GM12873 (cell line): Measurements from ENCODE around the gene SYT8.

ENCODE experiments used
- TF ChIP-seq, protein P1 (sequence below): IDR thresholded peaks from 2 replicates; pipeline ENCODE4 v1.5.1; 2012; ENCODE audit warnings: low read depth, mild to moderate bottlenecking, moderate library complexity, low read length, control low read depth; ENCODE audit not compliant: insufficient read depth; ENCODE audit errors: missing control alignments

The SYT8 gene

DNA sequence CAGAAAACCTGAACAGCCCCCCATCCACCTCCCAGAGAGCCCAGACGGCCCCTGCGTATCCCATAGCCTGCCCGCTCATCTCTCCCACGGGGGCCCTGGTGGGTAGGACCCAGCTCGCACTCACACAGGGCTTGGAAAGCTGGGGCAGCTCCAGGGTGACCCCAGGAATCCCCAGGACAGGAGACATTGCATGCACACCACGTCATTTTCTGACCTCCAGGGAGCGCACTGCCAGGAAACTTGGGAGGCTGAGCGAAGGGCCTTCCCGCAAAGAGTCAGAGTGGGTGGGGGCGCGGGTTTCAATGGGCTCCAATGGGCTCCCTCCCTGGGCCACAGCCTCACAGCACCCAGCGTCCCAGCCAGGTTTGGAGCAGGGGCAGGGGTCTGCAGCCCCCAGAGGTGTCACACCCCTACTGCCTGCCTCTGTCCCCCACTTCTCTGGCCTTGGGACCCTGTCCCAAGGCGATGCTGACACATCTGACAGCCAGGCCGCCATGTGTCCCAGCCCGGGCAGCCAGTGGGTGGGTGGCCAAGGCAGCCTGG lies 8.2 kb upstream of the SYT8 start:
- TF ChIP-seq, protein P1, sequence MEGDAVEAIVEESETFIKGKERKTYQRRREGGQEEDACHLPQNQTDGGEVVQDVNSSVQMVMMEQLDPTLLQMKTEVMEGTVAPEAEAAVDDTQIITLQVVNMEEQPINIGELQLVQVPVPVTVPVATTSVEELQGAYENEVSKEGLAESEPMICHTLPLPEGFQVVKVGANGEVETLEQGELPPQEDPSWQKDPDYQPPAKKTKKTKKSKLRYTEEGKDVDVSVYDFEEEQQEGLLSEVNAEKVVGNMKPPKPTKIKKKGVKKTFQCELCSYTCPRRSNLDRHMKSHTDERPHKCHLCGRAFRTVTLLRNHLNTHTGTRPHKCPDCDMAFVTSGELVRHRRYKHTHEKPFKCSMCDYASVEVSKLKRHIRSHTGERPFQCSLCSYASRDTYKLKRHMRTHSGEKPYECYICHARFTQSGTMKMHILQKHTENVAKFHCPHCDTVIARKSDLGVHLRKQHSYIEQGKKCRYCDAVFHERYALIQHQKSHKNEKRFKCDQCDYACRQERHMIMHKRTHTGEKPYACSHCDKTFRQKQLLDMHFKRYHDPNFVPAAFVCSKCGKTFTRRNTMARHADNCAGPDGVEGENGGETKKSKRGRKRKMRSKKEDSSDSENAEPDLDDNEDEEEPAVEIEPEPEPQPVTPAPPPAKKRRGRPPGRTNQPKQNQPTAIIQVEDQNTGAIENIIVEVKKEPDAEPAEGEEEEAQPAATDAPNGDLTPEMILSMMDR: peak; percentile 30

DNA sequence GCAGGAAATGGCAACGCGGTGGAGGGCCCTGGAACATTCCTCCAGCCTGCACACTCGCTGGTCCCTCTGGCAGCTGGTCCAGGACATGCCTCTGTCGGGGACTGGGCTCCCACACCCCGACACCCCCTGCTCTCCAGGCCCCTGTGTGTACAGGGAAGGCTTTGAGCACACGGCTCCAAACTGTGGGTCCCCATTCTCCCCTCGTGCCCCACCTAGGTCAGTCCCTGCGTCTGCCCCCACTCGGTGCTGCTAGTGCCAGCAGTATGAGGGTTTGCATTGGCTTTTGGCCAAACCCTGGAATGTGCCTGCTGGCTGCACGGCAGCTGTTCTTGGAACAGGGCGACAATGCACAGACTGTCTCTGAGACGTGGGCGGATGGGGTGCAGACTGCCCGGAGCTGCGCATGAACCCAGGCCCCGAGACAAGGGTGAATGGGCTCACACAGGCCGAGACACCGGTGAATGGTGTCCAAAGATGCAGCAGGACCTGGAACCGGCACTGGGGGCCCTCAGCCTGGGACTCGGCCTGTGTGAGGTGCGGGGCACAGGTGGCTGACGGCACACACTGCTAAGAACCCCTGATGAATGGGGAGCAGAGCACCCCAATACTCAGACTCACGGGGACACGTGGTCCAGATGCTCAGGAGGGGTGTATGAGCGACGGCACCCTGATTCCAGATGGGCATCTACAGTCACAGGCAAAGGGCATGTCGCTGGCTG lies 7.5 kb upstream of the SYT8 start:
- TF ChIP-seq, protein P1: no peak

DNA sequence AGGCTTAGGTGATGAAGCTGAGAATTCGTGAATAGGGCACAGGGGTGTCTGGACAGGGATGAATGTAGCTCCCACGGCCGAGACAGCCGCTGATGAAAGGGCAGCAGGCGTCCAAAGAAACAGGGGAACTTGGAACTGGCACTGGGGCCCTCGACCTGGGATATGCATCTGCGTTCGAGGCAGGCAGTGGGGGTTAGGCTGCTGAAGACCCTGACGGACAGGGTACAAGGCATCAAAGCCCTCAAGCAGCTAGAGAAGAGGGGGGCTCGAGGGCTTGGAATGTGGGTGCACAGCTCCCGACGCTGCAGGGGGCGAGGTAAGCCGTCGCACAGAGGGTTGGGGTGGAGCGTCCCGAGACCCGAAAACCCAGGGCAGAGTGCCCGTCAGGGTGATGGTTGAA lies 6.9 kb upstream of the SYT8 start:
- TF ChIP-seq, protein P1: no peak

DNA sequence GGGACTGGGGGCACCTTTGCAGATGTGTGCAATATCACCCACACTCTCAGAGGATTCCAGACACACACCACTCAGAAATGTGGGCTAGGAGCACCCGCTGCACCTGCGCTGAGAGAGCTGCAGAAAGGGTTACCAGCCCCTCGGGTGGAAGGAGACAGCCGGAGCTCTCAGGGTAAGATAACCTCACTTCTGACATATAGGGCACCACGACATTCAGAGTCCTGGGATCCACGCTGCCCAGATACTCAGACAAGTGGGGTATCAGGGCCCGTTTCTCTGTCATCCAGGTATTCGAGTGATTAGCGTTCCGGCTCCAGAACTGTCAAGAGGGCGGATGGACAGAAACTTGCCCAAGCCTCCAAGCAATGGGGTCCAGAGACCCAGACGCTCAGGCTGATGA lies 6.2 kb upstream of the SYT8 start:
- TF ChIP-seq, protein P1: no peak

DNA sequence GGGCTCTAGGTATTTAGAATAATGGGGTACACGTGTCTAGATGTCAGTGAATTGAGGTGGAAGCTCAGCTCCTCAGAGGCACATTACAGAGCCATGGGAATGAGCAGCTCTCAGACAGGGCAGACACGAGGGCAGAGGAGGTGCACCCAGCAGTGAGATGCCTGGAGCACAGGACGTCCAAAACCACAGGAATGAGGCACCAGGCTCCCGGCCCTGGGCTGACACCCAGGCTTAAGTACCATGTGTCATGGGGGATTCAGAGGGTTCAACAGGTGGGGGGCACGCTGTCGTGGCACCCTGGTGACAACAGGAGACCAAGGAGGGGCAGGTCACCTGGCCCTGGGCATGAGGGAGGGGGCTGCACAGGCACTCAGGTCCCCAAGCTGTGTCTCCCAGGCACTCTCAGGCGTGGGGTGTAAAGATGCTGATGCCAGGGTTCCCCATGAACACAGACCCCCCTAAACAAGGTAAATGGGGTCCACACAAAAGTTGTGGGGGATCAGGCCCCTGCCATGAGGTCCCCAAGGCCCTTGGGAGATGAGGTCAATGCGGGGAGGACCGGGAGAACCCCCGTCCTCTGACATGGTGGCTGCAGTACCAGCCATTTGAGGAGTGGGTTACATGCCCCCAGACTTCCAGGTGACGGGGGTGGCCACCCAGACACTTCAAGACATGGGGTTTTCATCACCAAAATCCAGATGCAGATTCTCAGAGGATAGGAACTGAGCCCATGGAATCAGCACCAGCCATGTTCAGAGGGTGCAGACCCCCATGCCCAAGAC lies 5.6 kb upstream of the SYT8 start:
- TF ChIP-seq, protein P1: no peak

DNA sequence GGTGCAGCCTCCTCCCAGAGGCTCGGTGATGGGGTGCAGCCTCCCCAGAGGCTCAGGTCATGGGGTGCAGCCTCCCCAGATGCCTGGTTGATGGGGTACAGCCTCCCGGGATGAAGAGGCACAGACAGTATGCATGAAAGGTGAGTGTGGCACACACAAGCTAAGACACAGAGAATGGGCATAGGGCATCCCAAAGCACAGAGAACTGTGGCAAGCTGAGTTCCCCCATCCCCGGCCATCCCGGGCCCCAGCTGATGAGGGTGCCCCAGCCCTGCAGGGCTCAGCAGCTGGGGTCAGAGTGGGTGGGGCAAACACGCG lies 4.8 kb upstream of the SYT8 start:
- TF ChIP-seq, protein P1: no peak
